ENCODE data around the gene ADPRM.

The ADPRM gene

GRCh38 chr17:10738521-10739258 is 41.3 kb downstream of the ADPRM start:
- POLR2A ChIA-PET: no interaction called here

GRCh38 chr17:10739386-10739785 is 42.0 kb downstream of the ADPRM start:
- no peak for DNase-seq (ENCODE audit: low read depth, low spot score)
- ChIA-PET CTCF (interaction anchor here (2.3 kb wide), 1 partner anchor 106 kb away, joined by 16 read pairs; no protein-coding TSS in a partner anchor), POLR2A (no interaction called here)
- H3K4me3 ChIP-seq (ENCODE audit: low read depth, low read length): no peak overlapping the region
- no peak for TF ChIP-seq CTCF (IDR thresholded peaks at IDR 0.05; ENCODE audit: insufficient read depth, low read length, missing control alignments)

More at GRCh38 chr17:10738521-10739258, 41.3 kb downstream of the ADPRM start:
- H3K4me3 ChIP-seq (ENCODE audit: low read depth, low read length): no peak overlapping the region
- no peak for TF ChIP-seq CTCF (IDR thresholded peaks at IDR 0.05; ENCODE audit: insufficient read depth, low read length, missing control alignments)
- DNase-seq (ENCODE audit: low read depth, low spot score): no peak
- CTCF ChIA-PET: interaction anchor here (2.3 kb wide), 1 partner anchor 106 kb away, joined by 16 read pairs; no protein-coding TSS in a partner anchor

DNA sequence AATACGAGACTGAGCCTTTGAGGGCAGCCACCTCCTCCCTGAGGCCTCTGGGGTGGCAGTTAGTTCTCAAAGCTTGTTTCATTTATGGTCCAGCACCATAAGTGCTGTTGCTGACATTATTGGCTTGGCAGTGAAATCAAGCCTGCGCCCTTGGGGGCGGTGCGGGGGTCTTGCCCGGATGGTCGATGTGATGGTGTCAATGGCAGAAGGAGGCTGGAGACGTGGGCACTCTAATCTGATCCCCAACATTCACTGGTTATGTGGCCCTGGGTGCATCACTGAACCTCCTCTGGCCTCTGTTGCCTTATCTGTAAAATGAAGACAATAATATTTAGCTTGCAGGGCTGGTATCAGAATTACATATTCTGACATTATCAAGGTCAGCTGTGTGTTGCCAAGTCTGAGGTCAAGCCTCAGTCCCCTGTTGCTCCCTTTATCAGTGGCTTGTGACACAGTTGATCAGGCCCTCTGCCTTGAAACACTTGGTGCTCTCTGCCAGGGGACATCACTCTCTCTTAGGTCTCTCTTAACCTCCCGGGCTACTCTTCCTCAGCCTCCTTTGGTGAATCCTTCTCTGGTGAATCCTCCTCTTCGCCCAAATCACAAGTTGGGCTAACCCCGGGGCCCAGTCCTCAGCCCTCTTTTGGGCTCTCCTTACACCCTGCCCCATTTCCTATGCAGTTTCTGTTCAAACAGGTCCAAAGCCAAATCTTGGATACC is 44.2 kb downstream of the ADPRM start:
- no peak for DNase-seq (ENCODE audit: low read depth, low spot score)
- CTCF ChIA-PET: interaction anchor here (1.0 to 2.1 kb wide), 2 partner anchors 61 to 103 kb away, joined by 3 to 7 read pairs; no protein-coding TSS in a partner anchor
- no peak overlapping the region for H3K4me3 ChIP-seq (ENCODE audit: low read depth, low read length)
- POLR2A ChIA-PET: no interaction called here
- no peak for TF ChIP-seq CTCF (IDR thresholded peaks at IDR 0.05; ENCODE audit: insufficient read depth, low read length, missing control alignments)

DNA sequence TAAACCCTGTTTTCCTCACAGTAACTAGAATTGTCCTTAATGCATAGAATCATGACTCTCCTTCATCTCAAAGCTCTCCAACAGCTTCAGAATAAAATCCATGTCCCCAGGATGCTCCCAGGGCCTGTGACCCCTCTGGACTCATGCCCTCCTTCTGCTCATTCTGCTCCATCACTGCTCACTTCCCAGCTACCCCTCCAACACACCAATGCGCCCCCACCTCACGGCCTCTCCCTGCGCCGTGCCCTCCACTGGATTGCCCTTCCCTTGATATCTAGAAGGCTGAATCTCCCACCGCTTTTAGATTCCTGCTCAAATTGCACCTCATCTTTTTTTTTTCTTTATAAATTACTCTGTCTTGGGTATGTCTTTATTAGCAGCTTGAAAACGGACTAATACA is 45.0 kb downstream of the ADPRM start:
- ChIA-PET POLR2A (no interaction called here), CTCF (interaction anchor here (2.1 kb wide), 1 partner anchor 102 kb away, joined by 7 read pairs; no protein-coding TSS in a partner anchor)
- DNase-seq (ENCODE audit: low read depth, low spot score): no peak
- TF ChIP-seq CTCF (IDR thresholded peaks at IDR 0.05; ENCODE audit: insufficient read depth, low read length, missing control alignments): no peak
- no peak overlapping the region for H3K4me3 ChIP-seq (ENCODE audit: low read depth, low read length)

DNA sequence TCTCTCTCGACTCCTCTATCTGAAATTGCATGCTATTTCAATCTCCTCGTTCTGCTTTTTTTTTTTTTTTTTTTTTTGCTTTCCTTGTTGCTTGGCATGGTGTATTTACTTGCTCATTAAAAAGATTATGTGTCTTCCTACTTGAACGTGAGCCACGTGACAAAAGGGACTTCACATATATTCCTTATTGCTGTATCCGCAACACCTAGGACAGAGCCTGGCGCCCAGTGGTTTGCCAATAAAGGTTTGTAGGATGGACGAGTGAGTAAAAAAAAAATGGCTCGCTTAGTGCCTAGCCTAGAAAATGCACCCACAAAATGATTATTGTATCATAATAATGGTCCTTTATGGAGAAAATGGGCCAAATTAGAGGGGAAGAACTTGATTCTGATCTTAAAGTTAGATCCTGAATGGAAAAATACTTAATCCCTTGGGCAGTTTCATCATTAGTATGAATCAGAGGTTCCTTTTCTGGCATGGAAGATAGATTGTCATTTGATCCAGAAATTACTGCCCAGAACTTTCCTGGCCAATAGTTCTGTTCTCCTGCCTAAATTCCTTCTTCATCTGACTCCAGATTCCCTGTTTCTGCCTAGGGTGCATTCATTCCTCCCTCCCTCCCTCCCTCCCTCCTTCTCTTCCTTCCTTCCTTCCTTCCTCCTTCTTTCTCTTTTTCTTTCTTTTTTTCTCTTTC is 46.1 kb downstream of the ADPRM start:
- no peak overlapping the region for H3K4me3 ChIP-seq (ENCODE audit: low read depth, low read length)
- TF ChIP-seq CTCF (IDR thresholded peaks at IDR 0.05; ENCODE audit: insufficient read depth, low read length, missing control alignments): no peak
- CTCF ChIA-PET: interaction anchor here (0.6 to 2.1 kb wide), 3 partner anchors 86 to 564 kb away, joined by 3 to 7 read pairs (median 3); no protein-coding TSS in a partner anchor
- POLR2A ChIA-PET: no interaction called here
- DNase-seq (ENCODE audit: low read depth, low spot score): no peak
